H1 (cell line): ENCODE measurements around the gene TMEM164. TPM values are rescaled to one million over a fixed set of nuclear protein-coding genes. Genes with fewer than 3 reads are reported as not detected.

ENCODE experiments used
- ASH2L ChIP-seq: fragments of 200-600, 300-600 bp; sonication (generic); IDR thresholded peaks from one replicate; pipeline ENCODE4 v1.7.1; 2017; ENCODE audit warnings: low read length
- CTBP2 ChIP-seq: IDR thresholded peaks from 2 replicates; pipeline ENCODE4 v1.7.0; 2011; ENCODE audit warnings: borderline replicate concordance, mild to moderate bottlenecking, moderate library complexity, mixed read lengths, low read length; ENCODE audit not compliant: insufficient read depth, insufficient read length
- E2F6 ChIP-seq: IDR thresholded peaks from 2 replicates; pipeline ENCODE4 v1.6.1; 2012; ENCODE audit warnings: inconsistent platforms
- EP300 ChIP-seq, 2 experiments: IDR thresholded peaks; 1 replicate in 1 of 2; 2 replicates in 1 of 2; pipeline ENCODE4 v1.6.1; 2011 to 2012; ENCODE audit warnings: low read depth in 2 of 2, low read length in 2 of 2, mild to moderate bottlenecking in 2 of 2, borderline replicate concordance in 1 of 2, inconsistent platforms in 1 of 2, moderate library complexity in 1 of 2
- GTF2F1 ChIP-seq: IDR thresholded peaks from 2 replicates; pipeline ENCODE4 v1.6.1; 2012; ENCODE audit warnings: low read depth, low read length, improper control_type of control experiment, borderline replicate concordance
- KDM4A ChIP-seq: IDR thresholded peaks from one replicate; pipeline ENCODE4 v1.7.1; 2012; ENCODE audit warnings: low read depth, mild to moderate bottlenecking, moderate library complexity, low read length, inconsistent platforms; ENCODE audit not compliant: severe bottlenecking
- MAX ChIP-seq: IDR thresholded peaks from 2 replicates; pipeline ENCODE4 v1.6.1; 2012; ENCODE audit warnings: inconsistent platforms
- PHF8 ChIP-seq: fragments of 200-600 bp; sonication (generic); conservative IDR thresholded peaks from 2 replicates; pipeline ENCODE4 v1.7.1; 2012; ENCODE audit warnings: low read depth, mild to moderate bottlenecking, inconsistent platforms, low read length, moderate library complexity
- POLR2AphosphoS5 ChIP-seq: IDR thresholded peaks from 2 replicates; pipeline ENCODE4 v1.6.1; 2011; ENCODE audit warnings: low read depth, low read length
- RFX5 ChIP-seq: IDR thresholded peaks from 2 replicates; pipeline ENCODE4 v1.6.1; 2011; ENCODE audit warnings: low read depth, low read length, improper control_type of control experiment, borderline replicate concordance
- SP1 ChIP-seq: IDR thresholded peaks from 2 replicates; pipeline ENCODE4 v1.6.1; 2011; ENCODE audit warnings: low read depth, low read length
- polyA plus RNA-seq, 7 experiments: library from polyadenylated mRNA; depleted of rRNA in 3 of 7; stranded (reverse) in 5 of 7; unstranded in 2 of 7; fragments of >200 nt in 5 of 7; fragments of 200-250 nt in 2 of 7; gene quantifications; 1 replicate in 5 of 7; 2 replicates in 1 of 7; 4 replicates in 1 of 7; pipeline versions ENCODE4 v1.2.1 to v1.2.3, GENCODE V29; 2011 to 2013; ENCODE audit warnings: missing spikeins in 2 of 7, mixed read lengths in 2 of 7
- total RNA-seq: library from RNA; stranded (reverse); fragmentation: NEBNext Ultra II Directional; extraction: Animal tissue kit (Norgen Biotek cat#: 25700); gene quantifications from 2 replicates; pipeline ENCODE4 v1.2.1, GENCODE V29; 2021

TMEM164 gene
- total and polyA plus RNA-seq, 2 of the 8 experiments (the other 6 are each of a cell fraction or from before 2014, with no cell fraction given): 7.3 to 14.8 TPM

- TF ChIP-seq POLR2AphosphoS5 (peak; percentile 4; the same call in 1 of the 2 replicates), CTBP2 (no peak), MAX (peak; percentile 68; the same call in 1 of the 2 replicates), KDM4A (peak; percentile 45), RFX5 (no peak), EP300 (IDR thresholded peaks at IDR 0.05; ENCODE audit: borderline replicate concordance in 1 of 2, low read depth in 2 of 2, low read length in 2 of 2) (no peak), SP1 (no peak), GTF2F1 (no peak), E2F6 (peak; percentile 40; the same call in 1 of the 2 replicates), PHF8 (peak; percentile 32), ASH2L (peak; percentile 73)
Measured at GRCh38 chrX:110002300-110003166, at the start of gene TMEM164 (continued).
